A172 (cell line): ENCODE data around the gene MCOLN1. TPM values are rescaled to one million over a fixed set of nuclear protein-coding genes. Genes with fewer than 3 reads are reported as not detected.
"Not testable (repeated sequence)": the region's sequence is repeated elsewhere in the genome, so short reads cannot be mapped to it uniquely, and the experiment has no call there.

Experiments used
- DNase-seq: peaks from one replicate; pipeline ENCODE4 v3.0.0-alpha.2; 2015; ENCODE audit warnings: low spot score
- total RNA-seq: library from RNA; depleted of rRNA; stranded (reverse); fragments of >200 nt; shearing (Covaris generic); gene quantifications from 2 replicates; pipeline ENCODE4 v1.2.3, GENCODE V29; 2014

Gene MCOLN1
- total RNA-seq, 1 experiment from 2014 or later = 5.0 TPM

GRCh38 chr19:7524992-7525739 lies 2.7 kb downstream of the MCOLN1 start:
- no peak for DNase-seq

- no peak for DNase-seq
Observed at GRCh38 chr19:7526059-7526929, 3.9 kb downstream of the MCOLN1 start.

GRCh38 chr19:7527516-7528191 lies 5.2 kb downstream of the MCOLN1 start:
- no peak for DNase-seq

- no peak for DNase-seq
Observed at GRCh38 chr19:7528192-7528519, 5.7 kb downstream of the MCOLN1 start.

- DNase-seq = no peak
Observed at GRCh38 chr19:7528522-7529245, 6.3 kb downstream of the MCOLN1 start.

- no peak for DNase-seq
Observed at GRCh38 chr19:7529246-7529600, 6.8 kb downstream of the MCOLN1 start.

GRCh38 chr19:7529610-7530490 lies 7.4 kb downstream of the MCOLN1 start:
- no peak for DNase-seq

- DNase-seq = no peak
Observed at GRCh38 chr19:7533281-7533885, 11.0 kb downstream of the MCOLN1 start.

- DNase-seq = peak; percentile 71
Observed at GRCh38 chr19:7533925-7534480, 11.6 kb downstream of the MCOLN1 start.

GRCh38 chr19:7534531-7535046 lies 12.2 kb downstream of the MCOLN1 start:
- DNase-seq = peak; percentile 78

- DNase-seq = peak; percentile 89
Observed at GRCh38 chr19:7535047-7535997, 12.9 kb downstream of the MCOLN1 start, which contains the start of gene PNPLA6. TSS of gene PNPLA6 (plus strand) at chr19:7535717. CDS start at chr19:7535789, 72 bp downstream.

GRCh38 chr19:7535998-7536695 lies 13.7 kb downstream of the MCOLN1 start:
- DNase-seq = no peak

GRCh38 chr19:7538990-7539389 lies 16.6 kb downstream of the MCOLN1 start:
- not testable (repeated sequence) for DNase-seq

- no peak for DNase-seq
Observed at GRCh38 chr19:7539827-7540425, 17.5 kb downstream of the MCOLN1 start.

GRCh38 chr19:7540761-7541474 lies 18.5 kb downstream of the MCOLN1 start:
- DNase-seq = peak; percentile 70

- no peak for DNase-seq
Observed at GRCh38 chr19:7541475-7541824, 19.0 kb downstream of the MCOLN1 start.
